Neural progenitor cell (in vitro differentiated cells): ENCODE results near the gene UPK3A.

Experiments used
- EZH2 ChIP-seq: fragments of 200-600 bp; sonication (generic); IDR thresholded peaks from 2 replicates; pipeline ENCODE4 v1.6.1; 2017; ENCODE audit warnings: antibody characterized with exemption, mild to moderate bottlenecking, moderate library complexity
- TF ChIP-seq, protein P1 (sequence below): fragments of 200-600 bp; sonication (generic); IDR thresholded peaks from 2 replicates; pipeline ENCODE4 v1.5.1; 2017; ENCODE audit warnings: antibody characterized with exemption, mild to moderate bottlenecking

DNA sequence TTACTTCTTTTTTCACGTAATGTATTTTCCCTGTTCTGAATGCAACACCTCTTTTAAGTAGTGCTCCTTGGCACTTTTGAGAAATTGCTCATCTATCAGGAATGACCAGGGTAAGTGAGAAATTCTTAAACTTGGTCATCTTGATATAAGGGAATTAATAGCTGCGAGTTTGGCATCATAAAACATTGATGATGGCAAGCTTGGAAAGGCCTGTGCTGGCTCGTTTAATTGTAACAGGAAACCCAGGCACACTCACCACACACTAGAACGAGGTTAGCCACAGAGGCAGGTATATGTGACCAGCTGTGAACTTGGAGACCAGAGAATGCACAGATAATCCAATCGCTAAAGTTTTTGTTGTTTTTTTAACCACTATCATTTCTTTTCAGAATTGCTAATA is 49.3 kb downstream of the UPK3A start:
- TF ChIP-seq, protein P1, sequence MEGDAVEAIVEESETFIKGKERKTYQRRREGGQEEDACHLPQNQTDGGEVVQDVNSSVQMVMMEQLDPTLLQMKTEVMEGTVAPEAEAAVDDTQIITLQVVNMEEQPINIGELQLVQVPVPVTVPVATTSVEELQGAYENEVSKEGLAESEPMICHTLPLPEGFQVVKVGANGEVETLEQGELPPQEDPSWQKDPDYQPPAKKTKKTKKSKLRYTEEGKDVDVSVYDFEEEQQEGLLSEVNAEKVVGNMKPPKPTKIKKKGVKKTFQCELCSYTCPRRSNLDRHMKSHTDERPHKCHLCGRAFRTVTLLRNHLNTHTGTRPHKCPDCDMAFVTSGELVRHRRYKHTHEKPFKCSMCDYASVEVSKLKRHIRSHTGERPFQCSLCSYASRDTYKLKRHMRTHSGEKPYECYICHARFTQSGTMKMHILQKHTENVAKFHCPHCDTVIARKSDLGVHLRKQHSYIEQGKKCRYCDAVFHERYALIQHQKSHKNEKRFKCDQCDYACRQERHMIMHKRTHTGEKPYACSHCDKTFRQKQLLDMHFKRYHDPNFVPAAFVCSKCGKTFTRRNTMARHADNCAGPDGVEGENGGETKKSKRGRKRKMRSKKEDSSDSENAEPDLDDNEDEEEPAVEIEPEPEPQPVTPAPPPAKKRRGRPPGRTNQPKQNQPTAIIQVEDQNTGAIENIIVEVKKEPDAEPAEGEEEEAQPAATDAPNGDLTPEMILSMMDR = no peak
- TF ChIP-seq EZH2 = no peak
